T-helper 1 cell (primary cell): ENCODE data around the gene ITGAL.
"Not testable (repeated sequence)": the region's sequence is repeated elsewhere in the genome, so short reads cannot be mapped to it uniquely, and the experiment has no call there.

Source experiments
- DNase-seq, 5 donors: peaks; one replicate each; pipeline ENCODE4 v3.0.0-alpha.2; 2012 to 2020

The ITGAL gene

GRCh38 chr16:30493941-30494488, 21.5 kb downstream of the ITGAL start:
- DNase-seq: no peak

GRCh38 chr16:30494709-30495108, 22.2 kb downstream of the ITGAL start:
- DNase-seq: no peak

GRCh38 chr16:30499284-30499683, 26.7 kb downstream of the ITGAL start:
- DNase-seq: no peak

GRCh38 chr16:30503403-30504296, 31.1 kb downstream of the ITGAL start:
- no peak for DNase-seq

GRCh38 chr16:30509081-30509765, 36.7 kb downstream of the ITGAL start:
- DNase-seq: no peak

GRCh38 chr16:30510376-30510938, 37.9 kb downstream of the ITGAL start:
- no peak for DNase-seq

GRCh38 chr16:30511509-30511908, 39.0 kb downstream of the ITGAL start:
- no peak for DNase-seq

- no peak for DNase-seq
These were observed 42.7 kb downstream of the ITGAL start for GRCh38 chr16:30515275-30515674.

GRCh38 chr16:30518552-30518951, 46.0 kb downstream of the ITGAL start:
- no peak for DNase-seq

- DNase-seq: no peak
These were observed 46.8 kb downstream of the ITGAL start for GRCh38 chr16:30519120-30520049.

- DNase-seq: no peak
These were observed 48.9 kb downstream of the ITGAL start for GRCh38 chr16:30521476-30521872.

GRCh38 chr16:30521873-30522641, 49.5 kb downstream of the ITGAL start:
- DNase-seq: no peak

GRCh38 chr16:30522702-30523463, 50.3 kb downstream of the ITGAL start:
- DNase-seq: not testable (repeated sequence)

GRCh38 chr16:30523768-30524574, 51.4 kb downstream of the ITGAL start:
- DNase-seq: no peak

- DNase-seq: no peak
These were observed 52.3 kb downstream of the ITGAL start for GRCh38 chr16:30524575-30525568.

GRCh38 chr16:30525844-30526136, 53.2 kb downstream of the ITGAL start:
- no peak for DNase-seq

GRCh38 chr16:30526137-30526822, 53.7 kb downstream of the ITGAL start, which contains the start of gene ZNF768:
TSS of gene ZNF768 (minus strand) at chr16:30526566. CDS start at chr16:30526413, 153 bp downstream.
- peak in 2 of 5 donors; percentile 22 to 43 for DNase-seq
